Thoracic aorta (tissue), 2 donors: ENCODE results near the gene OVCH2. TPM values are rescaled to one million over a fixed set of nuclear protein-coding genes. Genes with fewer than 3 reads are reported as not detected.
"Not testable (repeated sequence)": the region's sequence is repeated elsewhere in the genome, so short reads cannot be mapped to it uniquely, and the experiment has no call there.

Experiments
- ATAC-seq: fragments of 150-250 bp; one replicate; pipeline ENCODE4 v1.8.0; 2017; ENCODE audit warnings: low read depth; ENCODE audit not compliant: insufficient number of reproducible peaks, low FRiP score
- DNase-seq: peaks from one replicate; pipeline ENCODE4 v3.0.0-alpha.2; 2020; ENCODE audit warnings: low spot score
- H3K27ac ChIP-seq, 2 donors: fragments of 200-600 bp; sonication (generic); 1 replicate in 1 of 2; 2 replicates in 1 of 2; pipeline ENCODE4 v1.5.1; 2016; ENCODE audit warnings: mild to moderate bottlenecking in 2 of 2, moderate library complexity in 2 of 2
- H3K27me3 ChIP-seq: fragments of 200-600 bp; sonication (generic); replicated peaks from 2 replicates; pipeline ENCODE4 v1.6.0; 2016; ENCODE audit warnings: mild to moderate bottlenecking; ENCODE audit not compliant: insufficient read depth
- H3K36me3 ChIP-seq: fragments of 200-600 bp; sonication (generic); one replicate; pipeline ENCODE4 v1.5.1; 2016
- H3K4me1 ChIP-seq, 2 donors: fragments of 200-600 bp; sonication (generic); 1 replicate in 1 of 2; 2 replicates in 1 of 2; pipeline versions ENCODE4 v1.5.1 to v1.6.0; 2016; ENCODE audit warnings: low read depth in 2 of 2, mild to moderate bottlenecking in 1 of 2; ENCODE audit not compliant: control insufficient read depth in 1 of 2
- H3K4me3 ChIP-seq: fragments of 200-600 bp; sonication (generic); 2 replicates; pipeline ENCODE4 v1.5.1; 2016; ENCODE audit warnings: mild to moderate bottlenecking
- H3K9me3 ChIP-seq: fragments of 200-600 bp; sonication (generic); 2 replicates; pipeline ENCODE4 v1.5.1; 2016
- CTCF ChIP-seq: fragments of 200-600 bp; sonication (generic); IDR thresholded peaks from one replicate; pipeline ENCODE4 v1.5.1; 2019; ENCODE audit warnings: antibody characterized with exemption
- total RNA-seq, 2 donors: library from RNA; depleted of rRNA; stranded (reverse); fragments of >200 nt; gene quantifications; one replicate each; pipeline versions ENCODE4 v1.1.0 to v1.2.3, GENCODE V29; 2016

The OVCH2 gene
- total RNA-seq, 2 donors from 2014 or later, result 1.2 to 1.5 TPM

GRCh38 chr11:7667460-7667859 lies 38.8 kb downstream of the OVCH2 start:
- H3K36me3 ChIP-seq, result peaks cover 13% of the 10 kb centered on the region
- H3K27ac ChIP-seq, result no peak overlapping the region
- no peaks in the 10 kb centered on the region for H3K27me3 ChIP-seq
- TF ChIP-seq CTCF, result no peak
- no peak for ATAC-seq
- no peaks in the 10 kb centered on the region for H3K9me3 ChIP-seq
- no peak overlapping the region for H3K4me3 ChIP-seq
- DNase-seq, result no peak
- H3K4me1 ChIP-seq, result peaks cover 0 to 1% of the 10 kb centered on the region in 2 donors

DNA sequence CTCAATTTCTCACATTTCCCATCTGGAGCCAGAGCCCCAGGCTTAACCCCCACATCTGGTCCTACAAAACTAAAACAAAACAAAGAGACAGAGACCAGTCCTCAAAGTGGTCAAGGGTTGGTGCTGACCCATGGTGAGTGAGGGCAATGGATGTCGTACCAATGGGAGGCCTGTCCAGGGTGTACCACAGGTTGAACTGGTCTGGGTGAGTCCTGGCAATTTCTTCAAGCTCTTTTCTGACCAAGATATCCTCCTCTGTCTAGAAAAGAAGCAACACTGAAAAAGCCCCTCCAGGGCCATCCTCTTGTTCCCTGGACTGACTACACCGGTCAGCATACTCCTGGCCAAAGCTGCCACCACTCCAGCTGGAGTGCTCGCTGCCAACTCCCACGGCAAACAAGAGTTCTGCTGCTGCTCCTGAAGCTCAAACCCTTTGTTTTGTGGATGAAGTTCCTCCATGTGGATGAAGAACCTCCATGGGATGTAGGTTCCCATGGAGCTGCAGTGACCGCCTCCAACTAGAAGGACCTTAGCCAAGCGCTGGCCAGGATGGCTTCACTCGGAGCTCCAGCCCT lies 39.9 kb downstream of the OVCH2 start:
- Histone ChIP-seq H3K27me3 (no peaks in the 10 kb centered on the region), H3K4me3 (no peak overlapping the region), H3K9me3 (no peaks in the 10 kb centered on the region), H3K27ac (no peak overlapping the region), H3K4me1 (no peaks in the 10 kb centered on the region), H3K36me3 (peaks cover 13% of the 10 kb centered on the region)
- DNase-seq, result no peak
- ATAC-seq, result no peak
- no peak for TF ChIP-seq CTCF

DNA sequence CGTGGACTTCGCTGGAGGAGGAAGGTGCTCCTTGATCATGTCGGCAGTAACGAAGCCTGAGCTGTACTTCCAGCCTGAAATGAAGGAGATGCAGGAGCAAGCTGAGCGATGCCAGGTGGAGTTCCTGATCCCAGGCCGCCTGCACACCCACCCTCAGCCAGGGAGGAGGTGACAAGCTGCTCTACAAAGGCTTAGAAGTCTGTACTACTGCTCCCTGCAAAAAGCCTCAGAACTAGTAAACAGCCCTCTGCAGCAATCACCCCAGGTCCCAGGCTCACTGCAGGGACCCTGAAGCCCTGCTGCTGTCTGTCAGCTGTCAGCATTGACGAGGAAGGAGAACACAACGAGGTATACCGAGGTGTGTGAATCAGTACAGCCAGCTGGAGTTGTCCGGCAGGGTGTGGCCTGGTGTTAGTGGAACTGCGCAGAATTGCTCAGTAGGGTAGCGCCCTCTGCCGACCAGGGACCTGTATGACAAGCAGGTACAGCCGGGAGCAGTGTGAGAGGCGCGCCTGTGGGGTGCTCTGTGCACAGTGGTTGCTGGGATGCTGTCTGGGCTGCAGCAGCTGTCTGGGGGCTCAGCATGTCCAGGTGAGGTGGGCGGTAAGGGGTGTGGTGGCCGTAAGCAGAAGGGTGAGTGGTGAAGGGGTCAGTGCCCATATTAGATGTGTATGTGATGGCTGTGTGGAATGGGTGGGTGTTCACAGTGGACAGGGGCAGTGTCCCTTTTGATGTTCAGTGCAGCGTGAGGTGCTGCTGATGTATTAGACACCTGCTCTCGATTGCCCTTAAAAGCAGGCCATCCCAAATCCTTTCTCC lies 40.6 kb downstream of the OVCH2 start:
- peak; percentile 19 for DNase-seq
- peak; percentile 82 for TF ChIP-seq CTCF
- peak; percentile 28 for ATAC-seq

GRCh38 chr11:7664867-7665266 lies 41.4 kb downstream of the OVCH2 start:
- Histone ChIP-seq H3K4me1 (no peaks in the 10 kb centered on the region), H3K36me3 (peaks cover 13% of the 10 kb centered on the region), H3K9me3 (no peaks in the 10 kb centered on the region), H3K27me3 (no peaks in the 10 kb centered on the region), H3K4me3 (no peak overlapping the region), H3K27ac (no peak overlapping the region)
- ATAC-seq (no peak), DNase-seq (no peak)
- TF ChIP-seq CTCF, result no peak

More for the DNA sequence above, 40.6 kb downstream of the OVCH2 start:
- H3K4me3 ChIP-seq, result no peak overlapping the region
- H3K36me3 ChIP-seq, result peaks cover 13% of the 10 kb centered on the region
- H3K9me3 ChIP-seq, result no peaks in the 10 kb centered on the region
- H3K27ac ChIP-seq, result no peak overlapping the region
- no peaks in the 10 kb centered on the region for H3K4me1 ChIP-seq
- no peaks in the 10 kb centered on the region for H3K27me3 ChIP-seq

DNA sequence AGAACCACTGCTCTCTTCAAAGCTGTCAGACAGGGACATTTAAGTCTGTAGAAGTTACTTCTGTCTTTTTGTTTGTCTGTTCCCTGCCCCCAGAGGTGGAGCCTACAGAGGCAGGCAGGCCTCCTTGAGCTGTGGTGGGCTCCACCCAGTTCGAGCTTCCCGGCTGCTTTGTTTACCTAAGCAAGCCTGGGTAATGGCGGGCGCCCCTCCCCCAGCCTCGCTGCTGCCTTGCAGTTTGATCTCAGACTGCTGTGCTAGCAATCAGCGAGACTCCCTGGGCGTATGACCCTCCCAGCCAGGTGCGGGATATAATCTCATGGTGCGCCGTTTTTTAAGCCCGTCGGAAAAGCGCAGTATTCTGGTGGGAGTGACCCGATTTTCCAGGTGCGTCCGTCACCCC lies 42.7 kb downstream of the OVCH2 start:
- ATAC-seq, H3K4me3 ChIP-seq, H3K4me1 ChIP-seq, H3K27me3 ChIP-seq, H3K27ac ChIP-seq, DNase-seq, H3K9me3 ChIP-seq: not testable (repeated sequence)
- peaks cover 13% of the 10 kb centered on the region for H3K36me3 ChIP-seq
